Glutamatergic neuron (in vitro differentiated cells): ENCODE results near the gene TMEM191C. TPM values are rescaled to one million over a fixed set of nuclear protein-coding genes. Genes with fewer than 3 reads are reported as not detected.
"Not testable (repeated sequence)": the region's sequence is repeated elsewhere in the genome, so short reads cannot be mapped to it uniquely, and the experiment has no call there.

Source experiments
- DNase-seq: peaks from one replicate; pipeline ENCODE4 v3.0.0; 2022
- H3K27ac Mint-ChIP-seq: one replicate; pipeline ENCODE4 v1.8.0; 2020; ENCODE audit warnings: mild to moderate bottlenecking, mixed read lengths, inconsistent platforms; ENCODE audit not compliant: unreplicated experiment
- H3K27me3 Mint-ChIP-seq: one replicate; pipeline ENCODE4 v1.8.0; 2020; ENCODE audit warnings: mild to moderate bottlenecking, moderate library complexity, mixed read lengths, inconsistent platforms; ENCODE audit not compliant: unreplicated experiment
- H3K36me3 Mint-ChIP-seq: one replicate; pipeline ENCODE4 v1.8.0; 2020; ENCODE audit warnings: mild to moderate bottlenecking, mixed read lengths, inconsistent platforms; ENCODE audit not compliant: unreplicated experiment
- H3K4me1 Mint-ChIP-seq: one replicate; pipeline ENCODE4 v1.8.0; 2020; ENCODE audit warnings: mild to moderate bottlenecking, low read depth, mixed read lengths, inconsistent platforms; ENCODE audit not compliant: unreplicated experiment
- H3K4me3 Mint-ChIP-seq: one replicate; pipeline ENCODE4 v1.8.0; 2020; ENCODE audit warnings: mild to moderate bottlenecking, mixed read lengths, inconsistent platforms; ENCODE audit not compliant: unreplicated experiment
- H3K9me3 Mint-ChIP-seq: one replicate; pipeline ENCODE4 v1.8.0; 2020; ENCODE audit warnings: mild to moderate bottlenecking, moderate library complexity, mixed read lengths, inconsistent platforms; ENCODE audit not compliant: unreplicated experiment
- total RNA-seq: library from RNA; stranded (reverse); fragmentation: NEBNext Ultra II Directional; extraction: Animal tissue kit (Norgen Biotek cat#: 25700); gene quantifications from one replicate; pipeline ENCODE4 v1.2.1, GENCODE V29; 2021; ENCODE audit not compliant: unreplicated experiment

TMEM191C gene
- total RNA-seq, 1 donor from 2014 or later: 11.5 TPM

- H3K27me3 Mint-ChIP-seq, DNase-seq, H3K4me1 Mint-ChIP-seq, H3K9me3 Mint-ChIP-seq, H3K4me3 Mint-ChIP-seq, H3K27ac Mint-ChIP-seq, H3K36me3 Mint-ChIP-seq: not testable (repeated sequence)
These were observed 32.7 kb downstream of the TMEM191C start for GRCh38 chr22:21499623-21500506.

GRCh38 chr22:21510397-21510796 lies 43.2 kb downstream of the TMEM191C start:
- not testable (repeated sequence) for H3K36me3 Mint-ChIP-seq, DNase-seq, H3K4me1 Mint-ChIP-seq, H3K4me3 Mint-ChIP-seq, H3K27me3 Mint-ChIP-seq, H3K27ac Mint-ChIP-seq, H3K9me3 Mint-ChIP-seq

- H3K27me3 Mint-ChIP-seq, H3K36me3 Mint-ChIP-seq, H3K4me1 Mint-ChIP-seq, H3K27ac Mint-ChIP-seq, H3K9me3 Mint-ChIP-seq, DNase-seq, H3K4me3 Mint-ChIP-seq: not testable (repeated sequence)
These were observed 44.8 kb downstream of the TMEM191C start for GRCh38 chr22:21512022-21512421.

GRCh38 chr22:21514117-21514516 lies 46.9 kb downstream of the TMEM191C start:
- H3K9me3 Mint-ChIP-seq, H3K36me3 Mint-ChIP-seq, H3K27ac Mint-ChIP-seq, DNase-seq, H3K4me1 Mint-ChIP-seq, H3K4me3 Mint-ChIP-seq, H3K27me3 Mint-ChIP-seq: not testable (repeated sequence)

- not testable (repeated sequence) for H3K36me3 Mint-ChIP-seq, H3K4me3 Mint-ChIP-seq, DNase-seq, H3K9me3 Mint-ChIP-seq, H3K4me1 Mint-ChIP-seq, H3K27me3 Mint-ChIP-seq, H3K27ac Mint-ChIP-seq
These were observed 48.0 kb downstream of the TMEM191C start for GRCh38 chr22:21515234-21515633.

DNA sequence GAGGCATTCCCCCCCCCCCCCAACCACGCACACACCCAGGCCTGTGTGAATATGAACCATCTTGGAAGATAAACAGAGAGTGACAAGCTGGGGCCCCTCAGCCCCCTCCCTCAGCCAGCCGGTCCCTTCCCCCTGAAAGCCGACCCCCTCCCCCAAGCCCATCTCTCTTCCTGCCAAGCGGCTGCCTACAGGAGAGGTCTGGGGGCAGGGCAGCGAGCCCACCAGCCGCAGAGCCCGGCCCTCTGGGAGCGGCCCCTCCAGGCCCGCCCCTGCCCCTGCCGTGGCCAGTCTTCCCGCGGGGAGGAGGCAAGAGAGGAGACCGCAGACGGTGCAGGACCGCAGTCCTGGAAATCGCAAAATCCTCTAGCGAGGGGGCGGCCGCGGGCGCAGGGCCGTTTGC lies 49.3 kb downstream of the TMEM191C start:
- not testable (repeated sequence) for H3K9me3 Mint-ChIP-seq, H3K27me3 Mint-ChIP-seq, H3K4me3 Mint-ChIP-seq, H3K36me3 Mint-ChIP-seq, H3K27ac Mint-ChIP-seq, H3K4me1 Mint-ChIP-seq, DNase-seq

DNA sequence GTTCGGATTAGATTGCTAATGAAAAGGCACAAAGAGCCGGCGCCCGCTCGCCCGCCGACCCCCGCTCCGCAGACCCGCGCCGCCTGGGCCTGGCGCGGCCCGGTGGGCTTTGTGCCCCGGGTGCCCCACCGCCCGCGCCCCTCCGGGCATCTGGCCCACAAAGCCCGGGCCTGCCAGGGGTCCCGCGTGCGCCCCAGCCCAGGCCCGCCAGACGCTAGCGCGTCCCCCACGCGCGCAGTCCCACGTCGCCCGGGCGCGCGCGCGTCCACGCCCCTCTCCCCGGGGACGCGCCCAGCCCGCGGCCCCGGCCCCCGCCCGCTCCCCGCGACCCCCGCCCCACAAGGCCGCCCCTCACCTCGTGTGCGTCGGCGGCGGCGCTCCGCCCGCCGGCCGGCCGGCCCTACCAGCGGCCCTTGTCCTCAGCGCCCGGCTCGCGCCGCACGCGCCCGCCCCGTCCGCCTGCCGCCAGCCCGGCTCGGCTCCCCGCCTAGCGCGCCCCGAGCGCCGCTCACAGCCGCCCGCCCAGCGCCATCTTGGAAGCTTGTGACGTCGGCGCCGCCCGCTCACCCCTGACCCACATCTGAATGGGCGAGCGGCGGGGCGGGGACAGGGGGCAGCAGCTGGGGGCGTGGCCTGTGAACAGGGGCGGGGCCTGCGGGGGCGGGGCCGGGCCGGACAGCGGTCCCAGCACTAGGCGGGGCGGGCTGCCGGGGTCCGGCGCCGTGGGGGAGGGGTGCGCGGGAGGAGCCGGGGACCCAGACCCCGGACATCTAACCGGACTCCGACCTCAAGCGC lies 50.0 kb downstream of the TMEM191C start:
- DNase-seq, H3K4me3 Mint-ChIP-seq, H3K27me3 Mint-ChIP-seq, H3K27ac Mint-ChIP-seq, H3K9me3 Mint-ChIP-seq, H3K36me3 Mint-ChIP-seq, H3K4me1 Mint-ChIP-seq: not testable (repeated sequence)

Other genes with a start within 250 kb of the TMEM191C start
- 0.07 TPM for gene RIMBP3B, start 83.6 kb upstream of the TMEM191C start, total RNA-seq
- 60.7 TPM for gene HIC2, start 50.0 kb upstream of the TMEM191C start, total RNA-seq
- gene RIMBP3C, start 84.1 kb downstream of the TMEM191C start, total RNA-seq: 0.22 TPM
- 55.9 TPM for gene UBE2L3, start 100.3 kb downstream of the TMEM191C start, total RNA-seq
- gene YDJC, start 162.6 kb downstream of the TMEM191C start, total RNA-seq: 10.3 TPM
- gene CCDC116, start 165.4 kb downstream of the TMEM191C start, total RNA-seq: 0.71 TPM
- gene SDF2L1, start 174.9 kb downstream of the TMEM191C start, total RNA-seq: 24.0 TPM
- gene PPIL2, start 198.6 kb downstream of the TMEM191C start, total RNA-seq: 61.6 TPM